T-helper 22 cell (primary cell): ENCODE data around the gene HMGB2.
A peak's percentile ranks its signal among the peaks of the same experiment; 100 is the strongest.

Experiments
- DNase-seq: peaks from one replicate; pipeline ENCODE4 v3.0.0-alpha.2; 2020; ENCODE audit warnings: low read depth

Gene HMGB2

GRCh38 chr4:173334891-173335752 lies 964 bp upstream of the HMGB2 start:
- DNase-seq = peak; percentile 30

- DNase-seq = peak; percentile 46
Measured at GRCh38 chr4:173333658-173334084, 487 bp downstream of the HMGB2 start.

GRCh38 chr4:173332963-173333657 lies 1.0 kb downstream of the HMGB2 start:
- DNase-seq = peak; percentile 6

GRCh38 chr4:173332021-173332487 lies 2.1 kb downstream of the HMGB2 start:
- no peak for DNase-seq

- DNase-seq = no peak
Measured at GRCh38 chr4:173330590-173330989, 3.6 kb downstream of the HMGB2 start.

GRCh38 chr4:173328236-173328901 lies 5.8 kb downstream of the HMGB2 start:
- no peak for DNase-seq

- no peak for DNase-seq
Measured at GRCh38 chr4:173325007-173325736, 9.0 kb downstream of the HMGB2 start.

GRCh38 chr4:173319696-173320095 lies 14.5 kb downstream of the HMGB2 start:
- DNase-seq = no peak

- DNase-seq = no peak
Measured at GRCh38 chr4:173318648-173319211, 15.4 kb downstream of the HMGB2 start.

- DNase-seq = no peak
Measured at GRCh38 chr4:173318240-173318639, 15.9 kb downstream of the HMGB2 start.

- DNase-seq = no peak
Measured at GRCh38 chr4:173317004-173317403, 17.2 kb downstream of the HMGB2 start.

- no peak for DNase-seq
Measured at GRCh38 chr4:173316060-173316459, 18.1 kb downstream of the HMGB2 start.

GRCh38 chr4:173314715-173315114 lies 19.4 kb downstream of the HMGB2 start:
- DNase-seq = no peak

GRCh38 chr4:173311368-173311767 lies 22.8 kb downstream of the HMGB2 start:
- DNase-seq = no peak

GRCh38 chr4:173307778-173308177 lies 26.4 kb downstream of the HMGB2 start:
- no peak for DNase-seq

GRCh38 chr4:173301518-173302201 lies 32.5 kb downstream of the HMGB2 start:
- no peak for DNase-seq

- DNase-seq = no peak
Measured at GRCh38 chr4:173294444-173294843, 39.7 kb downstream of the HMGB2 start.

- no peak for DNase-seq
Measured at GRCh38 chr4:173293663-173294062, 40.5 kb downstream of the HMGB2 start.

GRCh38 chr4:173291899-173292298 lies 42.3 kb downstream of the HMGB2 start:
- no peak for DNase-seq

GRCh38 chr4:173289353-173289727 lies 44.8 kb downstream of the HMGB2 start:
- no peak for DNase-seq
